Hepatocyte (in vitro differentiated cells): ENCODE results near the gene RFTN1. TPM values are rescaled to one million over a fixed set of nuclear protein-coding genes. Genes with fewer than 3 reads are reported as not detected.

Experiments
- DNase-seq: peaks from one replicate; pipeline ENCODE4 v3.0.0-alpha.2; 2016; ENCODE audit warnings: low spot score
- H2AFZ ChIP-seq: fragments of 200-600 bp; sonication (generic); 2 replicates; pipeline ENCODE4 v1.6.0; 2016; ENCODE audit warnings: antibody characterized with exemption, mild to moderate bottlenecking
- H3K27ac ChIP-seq: fragments of 200-600 bp; sonication (generic); 2 replicates; pipeline ENCODE4 v1.5.1; 2016; ENCODE audit warnings: mild to moderate bottlenecking
- H3K27me3 ChIP-seq: fragments of 200-600 bp; sonication (generic); 2 replicates; pipeline ENCODE4 v1.6.1; 2016
- H3K36me3 ChIP-seq: fragments of 200-600 bp; sonication (generic); replicated peaks from 2 replicates; pipeline ENCODE4 v1.5.1; 2016; ENCODE audit warnings: low read depth; ENCODE audit not compliant: insufficient read depth
- H3K4me1 ChIP-seq: fragments of 200-600 bp; sonication (generic); 2 replicates; pipeline ENCODE4 v1.5.1; 2016; ENCODE audit warnings: mild to moderate bottlenecking, moderate library complexity; ENCODE audit not compliant: insufficient read depth
- H3K4me2 ChIP-seq: fragments of 200-600 bp; sonication (generic); 2 replicates; pipeline ENCODE4 v1.6.0; 2016
- H3K4me3 ChIP-seq: fragments of 200-600 bp; sonication (generic); 2 replicates; pipeline ENCODE4 v1.5.1; 2016; ENCODE audit warnings: mild to moderate bottlenecking
- H3K79me2 ChIP-seq: fragments of 200-600 bp; sonication (generic); 2 replicates; pipeline ENCODE4 v1.6.0; 2017; ENCODE audit warnings: mild to moderate bottlenecking
- H3K9me2 ChIP-seq: fragments of 200-600 bp; sonication (generic); replicated peaks from 2 replicates; pipeline ENCODE4 v1.6.0; 2017; ENCODE audit warnings: mild to moderate bottlenecking; ENCODE audit not compliant: insufficient read depth
- H3K9me3 ChIP-seq: fragments of 200-600 bp; sonication (generic); 2 replicates; pipeline ENCODE4 v1.5.1; 2016; ENCODE audit warnings: low read depth, mild to moderate bottlenecking
- H4K20me1 ChIP-seq: fragments of 200-600 bp; sonication (generic); 2 replicates; pipeline ENCODE4 v1.6.0; 2016; ENCODE audit warnings: mild to moderate bottlenecking; ENCODE audit not compliant: insufficient read depth, poor library complexity, severe bottlenecking
- EZH2 ChIP-seq: fragments of 200-600 bp; sonication (generic); IDR thresholded peaks from 2 replicates; pipeline ENCODE4 v1.6.1; 2016; ENCODE audit warnings: antibody characterized with exemption, mild to moderate bottlenecking, borderline replicate concordance
- EZH2phosphoT487 ChIP-seq: fragments of 200-600 bp; sonication (generic); IDR thresholded peaks from one replicate; pipeline ENCODE4 v1.6.1; 2018; ENCODE audit warnings: antibody characterized with exemption, mild to moderate bottlenecking, low read depth, moderate library complexity; ENCODE audit not compliant: unreplicated experiment, severe bottlenecking
- WGBS: methylation state at CpG from one replicate; pipeline ENCODE4 v1.1.6; 2016; ENCODE audit warnings: low lambda C conversion rate; ENCODE audit errors: missing lambda C conversion rate; 5-methylcytosine and 5-hydroxymethylcytosine counted together
- polyA plus RNA-seq: library from polyadenylated mRNA; unstranded; fragments of >200 nt; fragmentation: Nextera tagmentation; extraction: Ambion mirVana; gene quantifications from 2 replicates; pipeline ENCODE4 v1.2.1, GENCODE V29; 2016
- total RNA-seq: library from RNA; depleted of rRNA; stranded (reverse); fragments of >200 nt; gene quantifications from 2 replicates; pipeline ENCODE4 v1.2.3, GENCODE V29; 2014
- TF ChIP-seq, protein P1 (sequence below): fragments of 200-600 bp; sonication (generic); IDR thresholded peaks from 2 replicates; pipeline ENCODE4 v1.5.1; 2016; ENCODE audit warnings: antibody characterized with exemption, mild to moderate bottlenecking; ENCODE audit not compliant: poor library complexity

The RFTN1 gene
- total and polyA plus RNA-seq, 2 experiments from 2014 or later = 10.0 to 14.9 TPM

DNA sequence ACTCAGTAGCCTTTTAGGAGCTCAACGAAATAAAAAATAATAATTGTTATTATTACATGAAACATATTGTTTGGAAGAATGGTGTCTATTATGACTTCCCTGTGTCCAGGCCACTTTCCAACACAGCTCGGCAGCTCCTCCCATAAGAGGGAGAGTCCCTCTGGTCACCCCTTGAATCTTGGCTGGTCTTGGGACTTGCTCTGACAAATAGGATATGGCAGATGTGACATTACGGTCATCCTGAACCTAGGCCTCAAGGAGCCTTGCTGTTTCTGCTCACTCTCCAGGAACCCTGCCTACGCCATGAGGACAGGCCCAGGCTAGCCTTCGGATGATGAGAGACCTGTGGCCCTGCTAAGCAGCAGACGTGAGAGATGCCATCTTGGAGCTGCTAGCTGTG is 176.7 kb downstream of the RFTN1 start:
- Histone ChIP-seq H3K36me3 (no peaks in the 10 kb centered on the region), H3K9me3 (peaks cover 2% of the 10 kb centered on the region), H3K27me3 (no peaks in the 10 kb centered on the region), H4K20me1 (no peaks in the 10 kb centered on the region), H3K4me1 (no peaks in the 10 kb centered on the region), H2AFZ (no peak overlapping the region), H3K27ac (no peak overlapping the region), H3K4me2 (no peak overlapping the region), H3K9me2 (no peaks in the 10 kb centered on the region), H3K79me2 (no peaks in the 10 kb centered on the region), H3K4me3 (no peak overlapping the region)
- no peak for DNase-seq
- TF ChIP-seq, protein P1, sequence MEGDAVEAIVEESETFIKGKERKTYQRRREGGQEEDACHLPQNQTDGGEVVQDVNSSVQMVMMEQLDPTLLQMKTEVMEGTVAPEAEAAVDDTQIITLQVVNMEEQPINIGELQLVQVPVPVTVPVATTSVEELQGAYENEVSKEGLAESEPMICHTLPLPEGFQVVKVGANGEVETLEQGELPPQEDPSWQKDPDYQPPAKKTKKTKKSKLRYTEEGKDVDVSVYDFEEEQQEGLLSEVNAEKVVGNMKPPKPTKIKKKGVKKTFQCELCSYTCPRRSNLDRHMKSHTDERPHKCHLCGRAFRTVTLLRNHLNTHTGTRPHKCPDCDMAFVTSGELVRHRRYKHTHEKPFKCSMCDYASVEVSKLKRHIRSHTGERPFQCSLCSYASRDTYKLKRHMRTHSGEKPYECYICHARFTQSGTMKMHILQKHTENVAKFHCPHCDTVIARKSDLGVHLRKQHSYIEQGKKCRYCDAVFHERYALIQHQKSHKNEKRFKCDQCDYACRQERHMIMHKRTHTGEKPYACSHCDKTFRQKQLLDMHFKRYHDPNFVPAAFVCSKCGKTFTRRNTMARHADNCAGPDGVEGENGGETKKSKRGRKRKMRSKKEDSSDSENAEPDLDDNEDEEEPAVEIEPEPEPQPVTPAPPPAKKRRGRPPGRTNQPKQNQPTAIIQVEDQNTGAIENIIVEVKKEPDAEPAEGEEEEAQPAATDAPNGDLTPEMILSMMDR = no peak
- TF ChIP-seq EZH2 (no peak), EZH2phosphoT487 (no peak)
- 98% methylated on average over 6 of the region's 6 CpGs for WGBS

DNA sequence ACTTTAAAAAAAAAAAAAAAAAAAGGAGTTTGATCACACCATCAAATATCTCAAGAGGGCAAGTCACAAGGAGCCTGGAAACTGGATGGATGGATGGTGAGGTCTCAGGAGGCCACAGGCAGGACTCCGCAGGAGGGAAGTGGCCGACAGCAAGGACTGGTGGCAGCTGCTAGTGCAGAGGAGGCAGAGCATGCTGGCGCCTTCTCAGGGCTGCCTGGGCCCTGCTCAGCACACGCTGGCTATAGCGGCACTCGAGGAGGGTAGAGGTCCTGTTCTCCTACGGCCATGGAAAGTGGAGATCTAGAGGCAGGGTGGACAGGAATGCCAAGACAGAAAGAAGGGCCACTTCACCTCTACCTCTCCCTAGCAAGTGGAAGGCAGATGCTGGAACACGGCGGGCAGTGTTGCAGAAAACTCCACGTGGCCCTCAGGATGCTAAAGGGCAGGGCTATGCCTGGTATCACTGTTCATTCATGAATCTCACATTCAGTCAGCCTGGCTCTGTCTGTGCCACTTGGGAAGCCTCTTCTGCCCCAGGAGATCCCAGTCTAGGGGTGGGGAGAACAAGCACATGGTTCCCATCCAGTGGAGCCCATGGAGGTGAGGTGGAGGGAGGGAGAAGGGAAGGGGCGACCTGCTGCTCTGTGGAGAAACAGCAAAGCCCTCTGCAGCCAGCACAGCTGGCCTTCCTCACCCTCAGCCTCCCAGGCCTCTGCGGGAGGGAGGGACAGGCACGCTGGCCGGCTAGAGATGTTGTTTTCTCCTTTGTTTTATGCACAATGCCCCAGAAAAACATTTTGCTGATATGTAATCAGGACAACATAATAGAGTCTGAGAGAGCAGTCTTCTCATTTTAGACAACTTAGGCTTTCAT is 177.5 kb downstream of the RFTN1 start:
- DNase-seq = no peak
- Histone ChIP-seq H3K9me2 (no peaks in the 10 kb centered on the region), H3K27ac (no peak overlapping the region), H3K27me3 (no peaks in the 10 kb centered on the region), H3K4me3 (no peak overlapping the region), H3K4me2 (no peak overlapping the region), H3K4me1 (no peaks in the 10 kb centered on the region), H3K36me3 (no peaks in the 10 kb centered on the region), H2AFZ (no peak overlapping the region), H3K79me2 (no peaks in the 10 kb centered on the region), H4K20me1 (no peaks in the 10 kb centered on the region), H3K9me3 (peaks cover 6% of the 10 kb centered on the region)
- 90% methylated on average over 14 of the region's 14 CpGs for WGBS
- TF ChIP-seq, protein P1 = no peak
- TF ChIP-seq EZH2phosphoT487 (no peak), EZH2 (no peak)

DNA sequence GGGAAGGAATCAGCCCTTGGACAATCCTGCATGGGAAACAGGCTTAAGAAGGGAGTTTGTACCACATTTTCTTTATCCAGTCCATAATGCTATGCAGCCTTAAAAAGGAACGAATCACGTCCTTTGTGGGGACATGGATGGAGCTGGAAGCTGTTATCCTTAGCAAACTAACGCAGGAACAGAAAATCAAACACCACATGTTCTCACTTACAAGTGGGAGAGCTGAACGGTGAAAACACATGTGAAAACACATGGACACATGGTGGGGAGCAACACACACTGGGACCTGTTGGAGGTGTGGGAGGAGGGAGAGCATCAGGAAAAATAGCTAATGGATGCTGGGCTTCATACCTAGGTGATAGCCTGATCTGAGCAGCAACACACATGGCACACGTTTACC is 178.2 kb downstream of the RFTN1 start:
- Histone ChIP-seq H3K27ac (no peak overlapping the region), H4K20me1 (no peaks in the 10 kb centered on the region), H3K4me3 (no peak overlapping the region), H3K4me1 (no peaks in the 10 kb centered on the region), H3K9me3 (peaks cover 6% of the 10 kb centered on the region), H3K36me3 (no peaks in the 10 kb centered on the region), H3K79me2 (no peaks in the 10 kb centered on the region), H3K4me2 (no peak overlapping the region), H3K27me3 (no peaks in the 10 kb centered on the region), H3K9me2 (no peaks in the 10 kb centered on the region), H2AFZ (no peak overlapping the region)
- WGBS = 92% methylated on average over 5 of the region's 5 CpGs
- DNase-seq = no peak
- TF ChIP-seq EZH2phosphoT487 (no peak), EZH2 (no peak)
- TF ChIP-seq, protein P1 = no peak
